Measurements from ENCODE around the gene TBC1D13.

DNA sequence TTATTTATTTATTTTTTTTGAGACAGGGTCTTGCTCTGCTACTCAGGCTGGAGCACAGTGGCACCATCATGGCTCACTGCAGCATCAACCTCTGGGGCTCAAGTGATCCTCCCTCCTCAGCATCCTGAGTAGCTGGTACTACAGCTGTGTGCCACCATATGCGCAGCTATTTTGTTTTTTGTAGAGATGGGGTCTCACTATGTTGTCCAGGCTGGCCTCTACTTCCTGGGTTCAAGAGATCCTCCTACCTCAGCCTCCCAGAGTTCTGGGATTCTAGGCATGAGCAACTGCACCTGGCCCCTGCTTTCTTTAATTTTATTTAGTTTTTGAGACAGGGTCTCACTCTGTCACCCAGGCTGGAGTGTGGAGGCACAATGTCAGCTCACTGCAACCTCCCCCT is 43.6 kb upstream of the TBC1D13 start:
- no peak for TF ChIP-seq EZH2 (IDR thresholded peaks at IDR 0.05; ENCODE audit: borderline replicate concordance, low read length)
- TF ChIP-seq, protein P1, sequence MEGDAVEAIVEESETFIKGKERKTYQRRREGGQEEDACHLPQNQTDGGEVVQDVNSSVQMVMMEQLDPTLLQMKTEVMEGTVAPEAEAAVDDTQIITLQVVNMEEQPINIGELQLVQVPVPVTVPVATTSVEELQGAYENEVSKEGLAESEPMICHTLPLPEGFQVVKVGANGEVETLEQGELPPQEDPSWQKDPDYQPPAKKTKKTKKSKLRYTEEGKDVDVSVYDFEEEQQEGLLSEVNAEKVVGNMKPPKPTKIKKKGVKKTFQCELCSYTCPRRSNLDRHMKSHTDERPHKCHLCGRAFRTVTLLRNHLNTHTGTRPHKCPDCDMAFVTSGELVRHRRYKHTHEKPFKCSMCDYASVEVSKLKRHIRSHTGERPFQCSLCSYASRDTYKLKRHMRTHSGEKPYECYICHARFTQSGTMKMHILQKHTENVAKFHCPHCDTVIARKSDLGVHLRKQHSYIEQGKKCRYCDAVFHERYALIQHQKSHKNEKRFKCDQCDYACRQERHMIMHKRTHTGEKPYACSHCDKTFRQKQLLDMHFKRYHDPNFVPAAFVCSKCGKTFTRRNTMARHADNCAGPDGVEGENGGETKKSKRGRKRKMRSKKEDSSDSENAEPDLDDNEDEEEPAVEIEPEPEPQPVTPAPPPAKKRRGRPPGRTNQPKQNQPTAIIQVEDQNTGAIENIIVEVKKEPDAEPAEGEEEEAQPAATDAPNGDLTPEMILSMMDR (conservative IDR thresholded peaks at IDR 0.05 in 1 of 2, IDR thresholded peaks at IDR 0.05 in 1 of 2; ENCODE audit: extremely low read depth in 1 of 2, insufficient read depth in 1 of 2, low read depth in 1 of 2, low read length in 2 of 2) = no peak

Data from mammary epithelial cell (primary cell).